ENCODE data around the gene FMN1.

DNA sequence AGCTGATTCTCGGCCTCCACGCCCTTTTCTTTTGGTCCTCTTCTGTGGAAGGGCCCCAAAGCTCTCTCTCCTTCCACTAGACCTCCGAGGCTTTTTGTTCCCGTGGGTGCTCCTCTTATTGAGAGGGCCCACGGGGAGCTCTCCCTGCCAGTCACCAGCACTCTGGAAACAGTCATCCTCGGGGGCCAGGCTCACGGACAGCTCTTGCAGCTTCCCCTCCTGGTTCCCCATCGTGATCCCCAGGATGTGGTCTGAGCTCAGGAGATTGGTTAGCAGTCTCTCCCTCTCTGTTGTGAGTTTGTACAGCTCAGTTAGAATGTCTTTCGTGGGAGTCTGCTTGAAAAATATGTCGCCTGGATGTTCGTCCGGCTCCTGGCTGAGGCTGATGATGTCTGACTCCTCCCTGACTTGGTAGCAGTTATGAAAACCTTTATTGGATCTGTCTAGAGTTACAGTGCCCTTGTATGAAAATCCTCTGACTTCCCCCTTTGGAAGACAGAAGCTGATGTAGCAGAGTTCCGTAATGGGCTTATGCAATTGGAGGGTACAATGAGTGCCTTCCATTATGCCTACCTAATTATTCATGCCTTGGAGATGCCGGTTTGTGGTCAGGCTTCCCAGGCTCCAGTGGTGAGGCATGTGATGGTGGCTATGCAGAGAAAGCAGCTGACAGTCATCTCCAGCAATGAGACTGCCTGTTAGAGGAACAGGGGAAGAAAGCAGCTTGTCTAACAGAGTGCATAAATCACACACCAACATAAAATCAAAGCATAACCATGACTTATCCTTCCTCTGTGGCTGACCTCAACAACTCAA, 40.0 kb downstream of the FMN1 start:
- TF ChIP-seq, protein P1, sequence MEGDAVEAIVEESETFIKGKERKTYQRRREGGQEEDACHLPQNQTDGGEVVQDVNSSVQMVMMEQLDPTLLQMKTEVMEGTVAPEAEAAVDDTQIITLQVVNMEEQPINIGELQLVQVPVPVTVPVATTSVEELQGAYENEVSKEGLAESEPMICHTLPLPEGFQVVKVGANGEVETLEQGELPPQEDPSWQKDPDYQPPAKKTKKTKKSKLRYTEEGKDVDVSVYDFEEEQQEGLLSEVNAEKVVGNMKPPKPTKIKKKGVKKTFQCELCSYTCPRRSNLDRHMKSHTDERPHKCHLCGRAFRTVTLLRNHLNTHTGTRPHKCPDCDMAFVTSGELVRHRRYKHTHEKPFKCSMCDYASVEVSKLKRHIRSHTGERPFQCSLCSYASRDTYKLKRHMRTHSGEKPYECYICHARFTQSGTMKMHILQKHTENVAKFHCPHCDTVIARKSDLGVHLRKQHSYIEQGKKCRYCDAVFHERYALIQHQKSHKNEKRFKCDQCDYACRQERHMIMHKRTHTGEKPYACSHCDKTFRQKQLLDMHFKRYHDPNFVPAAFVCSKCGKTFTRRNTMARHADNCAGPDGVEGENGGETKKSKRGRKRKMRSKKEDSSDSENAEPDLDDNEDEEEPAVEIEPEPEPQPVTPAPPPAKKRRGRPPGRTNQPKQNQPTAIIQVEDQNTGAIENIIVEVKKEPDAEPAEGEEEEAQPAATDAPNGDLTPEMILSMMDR (IDR thresholded peaks at IDR 0.05 in 8 of 11, conservative IDR thresholded peaks at IDR 0.05 in 3 of 11): no peak
- TF ChIP-seq POLR2A (IDR thresholded peaks at IDR 0.05): no peak
